Dedifferentiated amniotic fluid mesenchymal stem cell (primary cell): Measurements from ENCODE around the gene BSN.

Source experiments
- DNase-seq: peaks from one replicate; pipeline ENCODE4 v3.0.0-alpha.2; 2016; ENCODE audit errors: extremely low spot score

BSN gene, protein sequence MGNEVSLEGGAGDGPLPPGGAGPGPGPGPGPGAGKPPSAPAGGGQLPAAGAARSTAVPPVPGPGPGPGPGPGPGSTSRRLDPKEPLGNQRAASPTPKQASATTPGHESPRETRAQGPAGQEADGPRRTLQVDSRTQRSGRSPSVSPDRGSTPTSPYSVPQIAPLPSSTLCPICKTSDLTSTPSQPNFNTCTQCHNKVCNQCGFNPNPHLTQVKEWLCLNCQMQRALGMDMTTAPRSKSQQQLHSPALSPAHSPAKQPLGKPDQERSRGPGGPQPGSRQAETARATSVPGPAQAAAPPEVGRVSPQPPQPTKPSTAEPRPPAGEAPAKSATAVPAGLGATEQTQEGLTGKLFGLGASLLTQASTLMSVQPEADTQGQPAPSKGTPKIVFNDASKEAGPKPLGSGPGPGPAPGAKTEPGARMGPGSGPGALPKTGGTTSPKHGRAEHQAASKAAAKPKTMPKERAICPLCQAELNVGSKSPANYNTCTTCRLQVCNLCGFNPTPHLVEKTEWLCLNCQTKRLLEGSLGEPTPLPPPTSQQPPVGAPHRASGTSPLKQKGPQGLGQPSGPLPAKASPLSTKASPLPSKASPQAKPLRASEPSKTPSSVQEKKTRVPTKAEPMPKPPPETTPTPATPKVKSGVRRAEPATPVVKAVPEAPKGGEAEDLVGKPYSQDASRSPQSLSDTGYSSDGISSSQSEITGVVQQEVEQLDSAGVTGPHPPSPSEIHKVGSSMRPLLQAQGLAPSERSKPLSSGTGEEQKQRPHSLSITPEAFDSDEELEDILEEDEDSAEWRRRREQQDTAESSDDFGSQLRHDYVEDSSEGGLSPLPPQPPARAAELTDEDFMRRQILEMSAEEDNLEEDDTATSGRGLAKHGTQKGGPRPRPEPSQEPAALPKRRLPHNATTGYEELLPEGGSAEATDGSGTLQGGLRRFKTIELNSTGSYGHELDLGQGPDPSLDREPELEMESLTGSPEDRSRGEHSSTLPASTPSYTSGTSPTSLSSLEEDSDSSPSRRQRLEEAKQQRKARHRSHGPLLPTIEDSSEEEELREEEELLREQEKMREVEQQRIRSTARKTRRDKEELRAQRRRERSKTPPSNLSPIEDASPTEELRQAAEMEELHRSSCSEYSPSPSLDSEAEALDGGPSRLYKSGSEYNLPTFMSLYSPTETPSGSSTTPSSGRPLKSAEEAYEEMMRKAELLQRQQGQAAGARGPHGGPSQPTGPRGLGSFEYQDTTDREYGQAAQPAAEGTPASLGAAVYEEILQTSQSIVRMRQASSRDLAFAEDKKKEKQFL (N-terminal part only)

DNA sequence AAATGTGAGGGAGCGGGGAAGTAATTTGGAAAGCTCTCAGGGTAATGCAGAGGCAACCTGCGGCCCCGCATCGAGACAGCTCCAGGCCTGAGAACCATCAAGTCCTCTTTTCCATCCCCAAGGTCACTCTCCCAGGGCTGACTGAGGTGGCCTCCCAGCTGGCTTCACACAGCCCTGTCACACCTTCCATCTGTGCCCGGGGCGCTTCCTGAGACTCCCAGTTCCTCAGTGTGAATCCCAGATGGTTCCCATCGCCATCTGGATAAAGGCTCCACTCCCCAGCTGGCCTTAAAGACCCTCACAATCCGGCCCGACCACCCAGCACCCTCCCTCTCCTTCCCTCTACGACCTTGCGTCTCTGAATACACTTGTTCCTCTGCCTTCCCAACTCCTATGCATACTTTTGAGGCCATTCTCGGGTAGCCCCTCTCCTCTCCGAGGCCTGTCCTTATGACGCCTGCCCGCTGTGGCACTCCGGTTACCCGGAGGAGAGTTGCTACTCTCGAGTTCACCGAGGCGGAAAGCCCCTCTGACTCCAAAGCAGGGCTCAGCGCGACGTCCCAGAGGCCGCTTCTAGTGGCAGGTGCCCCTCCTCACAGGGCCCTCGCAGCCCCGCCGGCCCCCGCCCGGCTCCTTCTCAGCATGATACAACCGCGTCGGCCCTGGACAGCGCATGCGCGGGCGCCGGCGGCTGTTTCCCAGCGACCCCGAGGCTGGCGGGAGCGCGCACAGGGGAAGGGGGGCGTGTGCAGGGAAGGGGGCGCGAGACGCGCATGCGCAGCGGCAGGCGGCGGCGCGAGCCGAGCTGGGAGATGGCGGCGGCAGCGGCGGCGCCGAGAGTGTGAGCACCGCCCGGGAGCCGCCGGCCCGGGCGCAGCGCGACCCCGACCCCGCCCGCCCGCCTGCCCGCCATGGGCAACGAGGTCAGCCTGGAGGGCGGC is at the start of gene BSN:
Gene BSN, plus strand, starts transcription at position 786 of the 941 bp plus-strand sequence. Its CDS starts 126 bp downstream, at position 912.
- DNase-seq: peak; percentile 80

DNA sequence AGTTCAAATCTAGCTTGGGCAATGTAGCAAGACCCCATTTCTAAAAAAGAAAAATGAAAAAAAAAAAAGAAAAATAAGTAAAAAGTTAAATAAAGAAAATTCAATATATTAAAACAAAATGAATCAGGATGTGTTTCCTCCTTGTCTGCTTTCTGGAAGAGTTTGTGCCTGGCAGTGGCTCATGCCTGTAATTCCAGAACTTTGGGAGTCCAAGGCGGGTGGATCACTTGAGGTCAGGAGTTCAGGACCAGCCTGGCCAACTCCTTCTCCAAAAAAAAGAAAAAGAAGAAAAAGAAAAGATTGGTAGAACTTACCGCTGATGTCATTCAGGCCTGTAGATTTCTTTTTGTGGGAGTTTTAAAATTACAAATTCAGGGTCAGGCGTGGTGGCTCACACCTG is 47.4 kb upstream of the BSN start:
- no peak for DNase-seq

- DNase-seq: no peak
Measured at GRCh38 chr3:49509028-49509561, 45.2 kb upstream of the BSN start.

DNA sequence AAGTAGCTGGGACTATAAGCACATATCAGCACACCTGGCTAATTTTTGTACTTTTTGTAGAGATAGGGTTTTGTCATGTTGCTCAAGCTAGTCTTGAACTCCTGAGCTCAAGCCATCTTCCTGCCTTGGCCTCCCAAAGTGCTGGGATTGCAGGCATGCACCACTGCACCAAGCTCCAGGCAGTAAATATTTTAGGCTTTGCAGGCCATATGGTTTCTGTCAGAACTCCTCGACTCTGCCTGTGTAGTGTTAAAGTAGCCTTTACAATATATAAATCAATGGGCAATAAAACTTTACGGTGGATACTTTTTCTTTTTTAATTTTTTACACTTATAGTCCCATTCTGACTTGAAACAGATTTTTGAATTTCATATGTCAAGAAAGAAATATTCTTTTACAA is 42.6 kb upstream of the BSN start:
- DNase-seq: no peak

DNA sequence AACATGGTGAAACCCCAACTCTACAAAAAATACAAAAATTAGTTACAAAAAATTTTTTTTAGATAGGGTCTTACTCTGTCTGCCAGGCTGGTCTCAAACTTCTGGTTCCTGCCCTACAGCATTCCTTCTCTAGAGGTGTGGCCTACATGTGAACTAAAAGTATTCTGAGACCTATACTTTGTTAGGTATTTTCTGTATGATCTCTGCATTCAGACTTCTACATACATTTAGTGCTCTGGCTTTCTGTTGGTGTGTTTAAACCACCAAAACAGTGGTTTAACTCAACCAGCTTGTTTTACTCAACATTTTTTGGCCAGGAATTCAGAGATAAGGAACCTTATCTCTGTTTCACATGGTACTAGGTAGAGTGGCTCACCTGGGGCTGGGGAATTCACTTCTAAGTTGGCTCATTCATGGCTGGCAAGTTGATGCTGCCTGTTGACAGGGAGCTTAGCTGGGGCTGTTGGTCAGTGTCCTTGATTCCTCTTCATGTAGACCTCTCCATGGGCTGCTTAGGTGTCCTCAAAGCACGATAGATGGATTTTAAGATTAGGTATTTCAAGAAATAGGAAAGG is 41.4 kb upstream of the BSN start:
- no peak for DNase-seq

- DNase-seq: no peak
Measured at GRCh38 chr3:49513494-49514124, 40.7 kb upstream of the BSN start.

DNA sequence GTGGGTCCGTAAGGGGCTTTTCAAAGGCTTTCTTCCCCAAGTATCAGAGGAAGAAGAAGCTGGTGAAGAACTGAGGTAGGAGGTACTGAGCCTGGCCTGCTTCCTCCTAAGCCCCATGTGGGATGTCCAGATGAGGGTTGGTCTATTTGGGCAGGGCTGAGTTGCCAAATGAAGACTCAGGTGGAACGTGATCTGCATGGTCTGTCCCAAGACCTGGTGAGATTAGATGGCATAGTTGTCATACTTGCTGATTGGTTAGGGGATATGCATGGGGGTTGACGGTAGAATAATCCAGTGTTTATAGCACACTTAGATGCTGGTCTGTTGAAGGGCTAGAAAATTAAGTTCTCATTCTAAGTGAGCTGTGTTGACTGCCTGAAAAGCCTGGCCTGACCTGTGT is 36.3 kb upstream of the BSN start:
- no peak for DNase-seq

- DNase-seq: no peak
Measured at GRCh38 chr3:49518441-49518840, 35.8 kb upstream of the BSN start.

GRCh38 chr3:49519296-49519695 is 35.0 kb upstream of the BSN start:
- no peak for DNase-seq

DNA sequence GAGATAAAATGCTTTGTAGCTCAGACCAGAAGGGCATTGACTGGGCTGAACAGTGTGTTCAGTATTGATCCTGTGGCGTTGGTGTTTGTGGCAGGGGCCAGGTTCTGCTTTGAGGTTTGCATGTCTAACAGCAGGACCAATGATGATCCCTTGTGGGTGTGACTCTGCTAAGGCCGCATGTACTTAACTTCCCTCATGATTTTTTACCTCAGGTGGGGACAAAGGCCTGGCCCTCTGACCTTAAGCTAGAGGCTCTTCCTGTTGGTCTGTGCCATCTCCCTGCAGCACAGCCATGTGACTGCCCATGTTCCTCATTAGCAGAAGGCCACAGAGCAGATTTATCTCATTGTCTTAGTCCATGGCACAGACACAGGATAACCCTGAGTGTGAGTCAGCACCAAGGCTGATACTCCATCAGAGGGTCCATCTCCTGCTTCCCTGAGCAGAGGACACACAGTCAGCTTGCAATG is 34.3 kb upstream of the BSN start:
- no peak for DNase-seq

GRCh38 chr3:49523756-49524747 is 30.2 kb upstream of the BSN start:
- DNase-seq: no peak

GRCh38 chr3:49529567-49529966 is 24.7 kb upstream of the BSN start:
- no peak for DNase-seq

DNA sequence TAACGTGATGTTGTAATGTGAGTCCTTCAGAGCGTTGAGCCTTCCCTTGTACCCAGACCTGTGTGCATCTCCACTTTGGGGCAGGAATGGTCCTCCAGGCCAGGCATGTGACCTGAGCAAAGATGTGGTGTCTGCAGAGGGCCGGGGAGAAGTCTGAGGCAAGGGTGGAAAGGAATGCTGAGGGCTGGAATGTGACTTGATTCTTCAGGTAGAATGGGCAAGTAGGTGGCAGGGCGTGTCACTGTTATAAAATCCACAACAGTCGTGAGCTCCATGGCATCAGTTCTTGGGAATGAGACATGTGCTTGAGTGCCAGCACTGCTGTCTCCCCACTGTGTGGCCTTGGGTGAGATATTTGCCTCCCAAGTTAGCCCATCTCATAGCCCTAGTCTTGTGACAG is 24.0 kb upstream of the BSN start:
- DNase-seq: no peak

GRCh38 chr3:49530701-49531100 is 23.6 kb upstream of the BSN start:
- DNase-seq: no peak

DNA sequence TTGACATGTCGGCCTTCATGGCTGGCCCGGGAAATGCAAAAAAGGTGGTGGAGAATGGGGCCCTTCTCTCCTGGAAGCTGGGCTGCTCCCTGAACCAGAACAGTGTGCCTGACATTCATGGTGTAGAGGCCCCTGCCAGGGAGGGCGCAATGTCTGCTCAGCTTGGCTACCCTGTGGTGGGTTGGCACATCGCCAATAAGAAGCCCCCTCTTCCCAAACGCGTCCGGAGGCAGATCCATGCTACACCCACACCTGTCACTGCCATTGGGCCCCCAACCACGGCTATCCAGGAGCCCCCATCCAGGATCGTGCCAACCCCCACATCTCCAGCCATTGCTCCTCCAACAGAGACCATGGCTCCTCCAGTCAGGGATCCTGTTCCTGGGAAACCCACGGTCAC is 23.1 kb upstream of the BSN start:
- DNase-seq: no peak

DNA sequence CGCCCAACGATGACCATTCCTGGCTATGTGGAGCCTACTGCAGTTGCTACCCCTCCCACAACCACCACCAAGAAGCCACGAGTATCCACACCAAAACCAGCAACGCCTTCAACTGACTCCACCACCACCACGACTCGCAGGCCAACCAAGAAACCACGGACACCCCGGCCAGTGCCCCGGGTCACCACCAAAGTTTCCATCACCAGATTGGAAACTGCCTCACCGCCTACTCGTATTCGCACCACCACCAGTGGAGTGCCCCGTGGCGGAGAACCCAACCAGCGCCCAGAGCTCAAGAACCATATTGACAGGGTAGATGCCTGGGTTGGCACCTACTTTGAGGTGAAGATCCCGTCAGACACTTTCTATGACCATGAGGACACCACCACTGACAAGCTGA is 22.6 kb upstream of the BSN start:
- DNase-seq: no peak

- DNase-seq: no peak
Measured at GRCh38 chr3:49533031-49533430, 21.2 kb upstream of the BSN start.

GRCh38 chr3:49533786-49534519 is 20.3 kb upstream of the BSN start:
- no peak for DNase-seq
